NCI-H1417 (cell line): ENCODE results near the gene SYNGR1.

Experiments
- DNase-seq, 3 experiments: peaks; one replicate each; lab custom pipeline; 2025; lab: John Stamatoyannopoulos, UW

Gene SYNGR1

GRCh38 chr22:39431216-39431801, 81.5 kb downstream of the SYNGR1 start:
- no peak for DNase-seq

GRCh38 chr22:39431821-39432251, 82.0 kb downstream of the SYNGR1 start:
- DNase-seq, result no peak

GRCh38 chr22:39432361-39432811, 82.6 kb downstream of the SYNGR1 start:
- no peak for DNase-seq

- DNase-seq, result no peak
Observed at GRCh38 chr22:39433476-39434242, 83.9 kb downstream of the SYNGR1 start.

- DNase-seq, result no peak
Observed at GRCh38 chr22:39434243-39434653, 84.5 kb downstream of the SYNGR1 start.

- DNase-seq, result no peak
Observed at GRCh38 chr22:39434721-39435120, 84.9 kb downstream of the SYNGR1 start.
